Femur (tissue), 1 donor: Measurements from ENCODE around the gene COL4A2.

Experiments
- DNase-seq: peaks from one replicate; pipeline ENCODE4 v3.0.0-alpha.2; 2017

COL4A2 gene

DNA sequence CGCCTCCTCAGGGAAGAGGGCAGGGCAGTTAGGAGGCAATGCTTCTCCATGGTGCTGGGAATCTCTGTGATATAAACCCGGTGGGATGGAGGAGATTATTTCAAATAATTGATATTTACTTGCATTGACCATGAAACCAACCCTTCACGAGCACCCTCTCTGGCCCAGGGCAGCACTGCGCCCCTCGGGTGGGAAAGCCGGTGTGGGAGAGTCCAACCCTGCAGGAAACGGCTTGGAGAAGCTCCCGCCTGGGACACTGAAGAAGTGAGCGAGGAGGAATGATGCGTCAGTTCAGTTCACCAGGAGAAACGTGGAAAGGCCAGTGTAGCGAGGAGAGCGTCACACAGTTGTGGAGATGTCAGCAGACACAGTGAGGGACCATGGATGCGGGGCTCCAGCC is 99.9 kb downstream of the COL4A2 start:
- DNase-seq, result peak; percentile 16

- DNase-seq, result peak; percentile 41
Observed at GRCh38 chr13:110407531-110407930, 100.4 kb downstream of the COL4A2 start.

GRCh38 chr13:110408286-110408685 is 101.2 kb downstream of the COL4A2 start:
- DNase-seq, result peak; percentile 17

DNA sequence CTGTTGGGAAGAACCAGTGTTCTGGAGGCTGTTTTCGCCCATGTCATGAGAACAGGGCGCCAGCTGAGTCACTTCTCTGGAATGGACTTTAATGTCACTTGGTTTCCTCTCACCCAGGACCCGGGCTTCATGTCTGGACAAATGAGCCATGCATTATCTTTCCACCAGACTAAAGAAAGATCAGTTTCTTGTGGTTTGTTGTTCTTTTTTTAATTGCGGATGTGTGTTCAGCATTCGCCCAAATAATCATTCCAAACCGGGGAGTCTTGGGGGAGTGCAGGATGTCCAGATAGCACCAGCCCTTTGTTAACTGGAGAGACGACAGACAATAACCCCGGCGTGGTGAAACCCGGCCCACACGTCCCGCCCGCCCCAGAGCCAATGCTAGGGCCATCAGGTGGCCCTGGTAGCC is 102.5 kb downstream of the COL4A2 start:
- DNase-seq, result no peak

DNA sequence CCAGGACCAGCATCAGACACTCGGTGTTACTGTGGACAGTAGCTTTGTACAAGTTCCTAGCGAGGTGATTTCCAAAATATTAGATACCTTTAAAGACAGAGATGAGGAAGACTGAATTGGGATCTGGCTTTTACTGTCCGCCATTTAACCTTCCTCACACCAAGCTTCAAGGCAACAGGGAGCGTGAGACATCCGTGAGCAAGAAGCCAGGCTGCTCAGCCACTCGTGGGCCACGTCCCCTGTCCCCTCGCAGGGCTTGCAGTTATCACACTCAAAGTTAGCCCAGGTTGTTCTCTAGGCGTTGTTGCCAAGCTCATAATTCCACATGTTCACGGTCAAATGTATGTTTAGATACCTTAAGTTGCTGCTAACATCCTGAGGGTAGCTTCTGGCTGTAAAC is 102.9 kb downstream of the COL4A2 start:
- DNase-seq, result no peak

DNA sequence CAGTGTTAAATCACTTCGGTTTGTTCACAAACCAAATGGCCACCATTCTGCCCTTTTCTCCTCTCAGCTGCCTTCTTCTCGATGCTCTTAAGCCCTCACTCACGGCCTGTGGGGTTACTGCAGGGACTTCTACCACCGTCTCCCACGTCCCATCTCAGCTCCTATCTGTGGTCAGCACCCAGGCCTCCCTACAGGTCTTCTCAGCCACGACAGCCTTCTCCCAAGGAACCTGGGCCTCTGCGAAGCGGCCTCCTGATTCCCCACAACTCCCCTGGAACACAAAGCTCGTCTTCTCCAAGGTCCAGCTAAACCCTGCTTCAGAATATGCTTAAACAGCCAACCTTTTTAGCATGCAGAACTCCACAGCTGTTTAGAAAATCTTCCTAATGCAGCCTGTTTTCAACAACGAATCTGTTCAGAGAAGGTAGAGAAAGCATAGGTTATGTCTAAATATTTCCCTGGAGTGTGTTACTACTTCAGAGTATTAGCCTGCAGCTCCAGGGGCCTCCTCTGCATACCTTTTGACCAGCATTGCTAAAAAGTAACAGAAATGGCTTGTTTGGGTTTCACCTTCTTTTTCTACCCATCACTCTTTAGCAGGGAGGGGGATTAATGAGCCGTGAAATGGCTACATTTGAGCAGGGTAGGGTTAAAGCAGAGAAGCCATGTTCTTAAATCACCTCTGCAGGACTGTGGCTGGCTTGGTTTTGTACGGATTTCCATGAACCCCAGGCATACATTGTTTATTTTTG is 104.0 kb downstream of the COL4A2 start:
- no peak for DNase-seq

DNA sequence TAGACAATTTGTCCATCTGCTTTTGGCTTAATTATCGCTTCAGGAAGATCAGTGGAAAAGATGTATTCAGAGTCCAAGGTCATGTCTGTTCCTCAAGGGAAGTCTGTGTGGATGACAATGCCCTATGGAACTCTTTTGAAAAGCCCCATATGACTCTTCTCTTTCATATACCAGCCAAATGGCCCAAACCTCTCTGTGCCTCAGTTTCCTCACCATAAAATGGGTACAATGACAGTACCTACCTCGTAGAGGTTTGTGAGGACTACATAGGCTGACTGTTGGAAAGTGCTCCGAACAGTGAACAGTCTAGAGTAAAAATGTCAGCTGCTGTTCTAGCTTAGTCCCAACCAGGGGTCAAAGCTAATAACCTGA is 104.6 kb downstream of the COL4A2 start:
- DNase-seq, result no peak

DNA sequence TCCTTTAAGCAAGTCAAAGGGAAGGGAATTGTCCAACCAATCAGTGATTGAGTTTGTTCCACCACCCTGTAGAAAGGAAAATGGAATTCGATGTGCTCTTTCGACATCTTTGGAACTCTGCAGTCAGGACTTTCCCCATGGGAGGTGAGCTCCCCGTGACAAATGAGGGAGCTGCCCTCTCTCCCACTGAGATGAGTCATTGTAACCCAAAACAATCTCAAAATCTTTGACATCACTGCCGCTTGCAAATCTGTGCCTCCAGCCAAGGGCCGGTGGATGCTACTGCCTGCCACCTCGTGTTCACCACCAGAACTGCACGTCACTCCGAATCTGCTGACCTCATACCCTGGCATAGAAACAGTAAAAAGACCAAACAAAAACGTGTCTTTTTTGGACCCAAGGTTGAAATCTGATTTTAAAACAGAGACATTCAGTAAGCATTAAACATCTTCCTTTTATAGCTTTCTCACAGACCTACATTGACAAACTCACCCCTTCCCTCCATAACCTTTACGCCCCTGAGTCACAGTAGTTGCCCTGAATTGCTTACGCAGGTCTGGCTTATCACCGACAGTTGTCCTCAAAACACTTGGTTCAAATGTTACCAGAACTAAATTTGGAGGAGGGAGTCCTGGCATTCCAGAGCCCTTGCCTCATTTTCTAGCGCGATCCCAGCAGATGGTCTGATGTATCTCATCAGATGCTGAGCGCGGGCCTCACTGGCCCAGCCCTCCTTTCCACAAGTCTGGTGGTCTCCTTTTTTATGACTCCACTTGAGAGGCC is 105.2 kb downstream of the COL4A2 start:
- DNase-seq, result peak; percentile 92

GRCh38 chr13:110413016-110413675 is 106.1 kb downstream of the COL4A2 start:
- DNase-seq, result no peak

GRCh38 chr13:110413676-110414040 is 106.6 kb downstream of the COL4A2 start:
- DNase-seq, result no peak

DNA sequence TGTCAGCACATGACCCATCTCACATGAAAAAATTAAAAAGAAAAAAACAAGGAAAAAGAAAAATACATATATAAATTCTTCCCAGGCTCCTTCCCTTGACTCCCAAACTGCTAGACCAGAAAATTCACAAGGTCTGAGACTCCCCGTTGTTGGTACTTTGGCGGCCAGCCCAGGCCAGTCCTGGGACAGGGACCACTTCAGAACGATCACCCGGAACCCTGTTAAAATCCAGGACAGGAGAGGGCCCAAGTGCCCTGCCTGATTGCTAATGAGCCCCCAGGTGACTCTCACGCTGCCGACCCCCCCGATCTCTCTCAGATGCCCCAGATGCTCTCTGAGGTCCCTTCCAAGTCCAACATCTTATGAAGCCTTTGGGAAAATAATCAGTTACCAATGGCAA is 107.2 kb downstream of the COL4A2 start:
- no peak for DNase-seq

DNA sequence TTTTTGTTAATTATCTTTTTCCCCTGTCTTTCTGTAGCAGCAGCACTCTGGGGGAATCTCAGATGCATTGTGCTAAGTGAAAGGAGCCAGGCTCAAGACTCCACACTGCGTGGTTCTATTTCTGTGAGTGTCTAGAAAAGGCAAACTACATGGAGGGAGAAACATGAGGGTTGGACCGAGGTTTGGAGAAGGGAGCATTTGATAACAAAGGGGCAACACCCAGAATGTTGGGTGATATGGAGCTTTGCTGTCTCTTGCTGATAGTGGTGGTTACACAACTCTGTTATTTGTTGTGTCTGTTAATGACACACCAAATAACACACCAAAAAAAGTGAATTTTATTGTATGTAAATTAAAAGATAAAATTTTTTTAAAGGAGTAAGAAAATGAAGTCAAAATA is 107.8 kb downstream of the COL4A2 start:
- no peak for DNase-seq

DNA sequence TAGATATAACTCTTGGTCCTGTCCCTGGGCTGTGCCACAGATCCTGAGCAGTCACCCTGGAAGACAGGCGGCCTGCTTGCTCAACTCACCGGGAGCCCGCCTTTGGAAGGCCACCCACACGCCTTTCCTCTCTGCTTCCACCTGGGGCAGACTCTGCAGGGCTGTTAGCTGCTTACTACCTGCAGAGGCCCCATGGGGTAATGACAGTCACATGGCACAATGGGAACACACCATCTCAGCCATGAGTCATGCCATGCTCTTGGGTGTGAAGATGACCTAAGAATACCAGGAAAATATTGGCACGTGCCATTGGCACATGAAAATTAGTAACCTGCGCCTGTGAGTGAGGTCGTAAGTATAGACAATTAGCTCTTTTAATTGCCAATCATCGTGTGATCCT is 108.6 kb downstream of the COL4A2 start:
- no peak for DNase-seq

GRCh38 chr13:110416131-110417025 is 109.3 kb downstream of the COL4A2 start:
- no peak for DNase-seq

GRCh38 chr13:110418944-110419343 is 111.9 kb downstream of the COL4A2 start:
- no peak for DNase-seq

DNA sequence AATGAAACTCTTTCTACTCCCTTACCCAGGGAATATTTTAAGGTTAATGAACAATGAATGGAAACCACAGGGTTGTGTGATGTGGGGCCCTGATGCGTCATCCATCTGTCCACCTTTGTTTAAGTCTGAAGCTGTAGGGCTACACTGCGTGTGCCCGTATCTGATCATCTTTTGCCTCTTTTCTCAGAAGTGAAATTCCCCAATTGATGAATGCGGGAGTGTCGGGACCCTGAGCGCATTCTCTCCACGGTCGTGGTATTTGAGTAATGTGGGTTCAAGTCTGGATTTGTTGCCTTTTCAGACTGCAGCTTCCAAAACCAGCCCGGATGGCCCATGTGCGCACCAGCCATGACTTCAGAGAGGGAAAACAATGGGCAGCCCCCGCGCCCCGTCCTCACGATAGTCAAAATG is 112.3 kb downstream of the COL4A2 start:
- no peak for DNase-seq

- no peak for DNase-seq
Observed at GRCh38 chr13:110419946-110420345, 112.9 kb downstream of the COL4A2 start.

DNA sequence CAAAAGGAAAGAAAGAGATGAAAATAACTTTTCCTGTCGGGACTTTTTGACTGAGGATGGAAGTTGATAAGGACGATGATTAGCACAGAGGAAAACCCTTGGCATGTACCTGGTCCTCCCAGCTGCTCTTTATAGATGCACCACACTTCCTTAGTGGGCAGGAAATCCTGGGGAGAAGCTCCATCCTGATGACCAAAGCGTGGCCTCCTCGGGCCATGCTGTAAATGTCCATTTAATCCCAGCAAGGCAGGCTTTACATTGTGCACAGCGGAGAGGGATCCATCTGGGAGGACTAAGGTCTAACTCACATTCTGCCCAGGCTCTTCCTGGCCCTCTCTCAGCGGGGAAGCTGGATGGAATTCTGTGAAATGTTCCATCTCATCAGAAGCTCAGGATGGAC is 113.5 kb downstream of the COL4A2 start:
- DNase-seq, result no peak

DNA sequence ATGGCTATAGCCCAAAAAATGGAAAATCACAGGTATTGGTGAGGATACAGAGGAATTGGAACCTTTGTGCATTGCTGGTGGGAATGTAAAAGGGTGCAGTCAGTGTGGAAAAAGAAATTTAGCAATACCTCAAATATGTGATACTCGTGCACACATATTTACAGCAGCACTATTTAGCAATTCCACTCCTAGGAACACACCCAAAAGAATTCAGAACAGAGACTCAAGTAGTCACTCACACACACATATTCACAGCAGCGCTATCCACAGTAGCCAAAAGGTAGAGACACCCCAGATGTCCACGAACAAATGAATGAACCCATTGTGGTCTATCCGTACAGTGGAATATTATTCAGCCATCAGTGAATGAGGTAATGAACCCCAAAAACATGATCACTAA is 114.0 kb downstream of the COL4A2 start:
- no peak for DNase-seq

GRCh38 chr13:110421696-110422385 is 114.8 kb downstream of the COL4A2 start:
- DNase-seq, result no peak

- DNase-seq, result no peak
Observed at GRCh38 chr13:110422913-110423688, 116.0 kb downstream of the COL4A2 start.
